ENCODE data around the gene TRIM40.

DNA sequence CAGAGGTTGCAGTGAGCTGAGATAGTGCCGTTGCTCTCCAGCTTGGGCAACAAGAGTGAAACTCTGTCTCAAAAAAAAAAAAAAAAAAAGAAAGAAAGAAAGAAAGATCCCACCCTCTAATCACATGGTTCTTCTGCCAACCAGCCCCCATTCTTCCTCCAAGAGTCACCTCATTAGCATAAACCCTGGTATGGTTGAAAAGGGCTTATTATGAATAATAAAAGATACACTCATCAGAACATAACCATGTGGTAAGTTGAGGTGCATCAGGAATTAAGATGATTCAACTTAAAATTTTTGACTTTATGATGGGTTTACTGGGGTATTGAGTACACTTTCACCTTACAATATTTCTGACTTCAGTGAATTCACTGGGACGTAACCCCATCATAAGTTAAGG, 793 bp upstream of the TRIM40 start:
- TF ChIP-seq, protein P1, sequence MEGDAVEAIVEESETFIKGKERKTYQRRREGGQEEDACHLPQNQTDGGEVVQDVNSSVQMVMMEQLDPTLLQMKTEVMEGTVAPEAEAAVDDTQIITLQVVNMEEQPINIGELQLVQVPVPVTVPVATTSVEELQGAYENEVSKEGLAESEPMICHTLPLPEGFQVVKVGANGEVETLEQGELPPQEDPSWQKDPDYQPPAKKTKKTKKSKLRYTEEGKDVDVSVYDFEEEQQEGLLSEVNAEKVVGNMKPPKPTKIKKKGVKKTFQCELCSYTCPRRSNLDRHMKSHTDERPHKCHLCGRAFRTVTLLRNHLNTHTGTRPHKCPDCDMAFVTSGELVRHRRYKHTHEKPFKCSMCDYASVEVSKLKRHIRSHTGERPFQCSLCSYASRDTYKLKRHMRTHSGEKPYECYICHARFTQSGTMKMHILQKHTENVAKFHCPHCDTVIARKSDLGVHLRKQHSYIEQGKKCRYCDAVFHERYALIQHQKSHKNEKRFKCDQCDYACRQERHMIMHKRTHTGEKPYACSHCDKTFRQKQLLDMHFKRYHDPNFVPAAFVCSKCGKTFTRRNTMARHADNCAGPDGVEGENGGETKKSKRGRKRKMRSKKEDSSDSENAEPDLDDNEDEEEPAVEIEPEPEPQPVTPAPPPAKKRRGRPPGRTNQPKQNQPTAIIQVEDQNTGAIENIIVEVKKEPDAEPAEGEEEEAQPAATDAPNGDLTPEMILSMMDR (IDR thresholded peaks at IDR 0.05), result no peak
- TF ChIP-seq POLR2A (IDR thresholded peaks at IDR 0.05), result no peak
